GM12878 (cell line): Measurements from ENCODE around the gene ZNF689. TPM values are rescaled to one million over a fixed set of nuclear protein-coding genes. Genes with fewer than 3 reads are reported as not detected.

ENCODE experiments used
- ATAC-seq: fragments of 200-7000 bp; cut with Tn5 transposase; 3 replicates; pipeline ENCODE4 v1.9.1; 2020; ENCODE audit warnings: mild to moderate bottlenecking, moderate library complexity
- BruUV-seq: library from RNA; stranded (reverse); fragments of 400-500 nt; replicated peaks from 2 replicates; lab custom pipeline; 2021; lab: Mats Ljungman, UMichigan
- CTCF ChIA-PET: fragments of 300-600 bp; sonication (Branson Sonifier 250); formaldehyde crosslinking; extraction: SDS; loops from one replicate; lab custom pipeline; 2021; ENCODE audit warnings: inconsistent platforms; lab: Yijun Ruan, JAX
- POLR2A ChIA-PET: fragments of 350-600 bp; formaldehyde crosslinking; extraction: SDS; loops from one replicate; lab custom pipeline; 2021; ENCODE audit warnings: inconsistent platforms; lab: Charles Lee
- RAD21 ChIA-PET: fragments of 300-600 bp; sonication (Branson Sonifier 250); formaldehyde crosslinking; loops from one replicate; lab custom pipeline; 2023; ENCODE audit warnings: antibody characterized with exemption; ENCODE audit not compliant: unreplicated experiment; lab: Charles Lee
- SMC1A ChIA-PET: fragments of 300-600 bp; sonication (Branson Sonifier 250); formaldehyde crosslinking; loops from one replicate; lab custom pipeline; 2023; ENCODE audit not compliant: unreplicated experiment, uncharacterized antibody; lab: Charles Lee
- DNase-seq: peaks from one replicate; pipeline ENCODE4 v3.0.0-alpha.2; 2011; ENCODE audit warnings: low read depth, low spot score
- FAIRE-seq: peaks from 3 replicates; lab custom pipeline; 2011; peaks lifted over from hg19 to GRCh38; lab: Jason Lieb, UNC
- H2AFZ ChIP-seq: 2 replicates; pipeline ENCODE4 v1.6.0; 2011; ENCODE audit warnings: low read depth, low read length, control low read depth; ENCODE audit not compliant: control insufficient read depth
- H3K27ac ChIP-seq: 2 replicates; pipeline ENCODE4 v1.5.1; 2011; ENCODE audit warnings: control low read depth; ENCODE audit not compliant: control insufficient read depth, insufficient read depth
- H3K27me3 ChIP-seq, 2 experiments: replicated peaks in 1 of 2; 2 replicates each; pipeline versions ENCODE4 v1.6.0 to v1.6.1; 2011; ENCODE audit warnings: low read length in 1 of 2; ENCODE audit not compliant: control insufficient read depth in 2 of 2, insufficient read depth in 2 of 2
- H3K36me3 ChIP-seq, 2 experiments: 2 replicates each; pipeline ENCODE4 v1.5.1; 2011; ENCODE audit warnings: low read length in 1 of 2; ENCODE audit not compliant: control insufficient read depth in 2 of 2, insufficient read depth in 2 of 2
- H3K4me1 ChIP-seq: 2 replicates; pipeline ENCODE4 v1.6.1; 2011; ENCODE audit warnings: mild to moderate bottlenecking, low read length, moderate library complexity, mixed read lengths; ENCODE audit not compliant: control insufficient read depth, insufficient read depth
- H3K4me2 ChIP-seq: 2 replicates; pipeline ENCODE4 v1.6.0; 2011; ENCODE audit warnings: control low read depth; ENCODE audit not compliant: control insufficient read depth, insufficient read depth
- H3K4me3 ChIP-seq: fragments of 200-600 bp; sonication (generic); 2 replicates; pipeline ENCODE4 v1.5.1; 2016
- H3K79me2 ChIP-seq: 2 replicates; pipeline ENCODE4 v1.6.0; 2011; ENCODE audit warnings: low read length; ENCODE audit not compliant: control insufficient read depth, insufficient read depth
- H3K9ac ChIP-seq: 2 replicates; pipeline ENCODE4 v1.8.0; 2011; ENCODE audit warnings: low read length, control low read depth, mixed read lengths; ENCODE audit not compliant: control insufficient read depth, insufficient read depth
- H3K9me3 ChIP-seq: replicated peaks from 3 replicates; pipeline ENCODE4 v1.5.1; 2011; ENCODE audit warnings: mild to moderate bottlenecking, low read length; ENCODE audit not compliant: control insufficient read depth, insufficient read depth
- H4K20me1 ChIP-seq: 2 replicates; pipeline ENCODE4 v1.6.0; 2011; ENCODE audit not compliant: control insufficient read depth, insufficient read depth
- ATF7 ChIP-seq: fragments of 450-650 bp; IDR thresholded peaks from 2 replicates; pipeline ENCODE4 v1.6.1; 2016; ENCODE audit warnings: low read depth, mild to moderate bottlenecking
- CHD2 ChIP-seq: IDR thresholded peaks from 2 replicates; pipeline ENCODE4 v1.6.1; 2011; ENCODE audit warnings: low read depth, low read length, improper control_type of control experiment, borderline replicate concordance
- CTCF ChIP-seq, 3 experiments: IDR thresholded peaks in 2 of 3; conservative IDR thresholded peaks in 1 of 3; 2 replicates each; pipeline ENCODE4 v1.5.1; 2011; ENCODE audit warnings: low read depth in 3 of 3, low read length in 3 of 3, mild to moderate bottlenecking in 3 of 3, control low read depth in 2 of 3, moderate library complexity in 2 of 3, inconsistent platforms in 1 of 3, mixed read lengths in 1 of 3; ENCODE audit not compliant: control insufficient read depth in 2 of 3, insufficient read depth in 1 of 3; ENCODE audit errors: extremely low read depth in 1 of 3
- MEF2B ChIP-seq: fragments of 450-650 bp; IDR thresholded peaks from 2 replicates; pipeline ENCODE4 v1.6.1; 2018; ENCODE audit warnings: mild to moderate bottlenecking, moderate library complexity; ENCODE audit not compliant: partially characterized antibody, poor library complexity, severe bottlenecking
- RAD21 ChIP-seq: IDR thresholded peaks from 2 replicates; pipeline ENCODE4 v1.6.1; 2011; ENCODE audit warnings: mild to moderate bottlenecking, low read depth, low read length, moderate library complexity; ENCODE audit not compliant: insufficient read depth
- SMARCA5 ChIP-seq: fragments of 450-650 bp; IDR thresholded peaks from 2 replicates; pipeline ENCODE4 v1.6.1; 2017; ENCODE audit warnings: mild to moderate bottlenecking
- SMC3 ChIP-seq: IDR thresholded peaks from 2 replicates; pipeline ENCODE4 v1.6.1; 2011; ENCODE audit warnings: low read length, improper control_type of control experiment, borderline replicate concordance
- SP1 ChIP-seq: IDR thresholded peaks from one replicate; pipeline ENCODE4 v1.6.1; 2011; ENCODE audit warnings: low read depth, low read length
- USF1 ChIP-seq: IDR thresholded peaks from 2 replicates; pipeline ENCODE4 v1.6.1; 2011; ENCODE audit warnings: borderline replicate concordance, low read depth, mild to moderate bottlenecking, moderate library complexity, mixed read lengths, low read length; ENCODE audit not compliant: insufficient read depth; ENCODE audit errors: extremely low read length
- YY1 ChIP-seq: IDR thresholded peaks from 2 replicates; pipeline ENCODE4 v1.6.1; 2011; ENCODE audit warnings: low read depth, mild to moderate bottlenecking, low read length
- ZNF217 ChIP-seq: fragments of 450-650 bp; IDR thresholded peaks from 2 replicates; pipeline ENCODE4 v1.6.1; 2017; ENCODE audit warnings: antibody characterized with exemption, mild to moderate bottlenecking
- WGBS: methylation state at CpG from one replicate; pipeline ENCODE4 v1.1.6; 2016; ENCODE audit warnings: low lambda C conversion rate; ENCODE audit not compliant: insufficient replicate concordance, insufficient coverage; ENCODE audit errors: missing lambda C conversion rate; 5-methylcytosine and 5-hydroxymethylcytosine counted together
- in situ Hi-C: fragments of 300-500 bp; cut with MboI; formaldehyde crosslinking; loops from 9 replicates; pipeline ENCODE4 v1.14.3; 2018; ENCODE audit warnings: mixed read lengths
- intact Hi-C: fragments of 100-400 bp; cut with micrococcal nuclease; formaldehyde crosslinking; loops from one replicate; pipeline ENCODE4 v1.14.2; 2022; ENCODE audit not compliant: unreplicated experiment
- polyA plus RNA-seq, 11 experiments: library from polyadenylated mRNA; depleted of rRNA in 4 of 11; unstranded in 6 of 11; stranded (reverse) in 5 of 11; fragments of >200 nt; fragmentation: Nextera tagmentation in 4 of 11; fragmentation: Illumina TruSeq in 1 of 11; extraction: Ambion mirVana in 4 of 11; extraction: Trizol in 1 of 11; gene quantifications; 1 replicate in 1 of 11; 2 replicates in 10 of 11; pipeline versions ENCODE4 v1.2.1 to v1.2.3, GENCODE V29; 2011 to 2016; ENCODE audit warnings: inconsistent platforms in 2 of 11, missing spikeins in 2 of 11, low read depth in 1 of 11
- total RNA-seq, 4 experiments: library from RNA; depleted of rRNA in 3 of 4; stranded (reverse); fragments of >200 nt in 3 of 4; fragmentation: Illumina TruSeq in 1 of 4; extraction: Trizol in 1 of 4; gene quantifications; 2 replicates each; pipeline versions ENCODE4 v1.2.1 to v1.2.3, GENCODE V29; 2013 to 2021

Gene ZNF689
- total and polyA plus RNA-seq, 10 of the 15 experiments (the other 5 are each of a cell fraction or from before 2014, with no cell fraction given): 4.7 to 13.2 (median 8.5) TPM

GRCh38 chr16:30637944-30638343 is 27.8 kb upstream of the ZNF689 start:
- H3K27ac ChIP-seq: no peak overlapping the region
- ChIA-PET RAD21 (interaction anchor here (0.6 to 2.3 kb wide), 7 partner anchors 9 to 288 kb away, joined by 3 to 9 read pairs (median 4); partner anchors contain the start of genes DCTPP1 and PRR14), POLR2A (no interaction called here), CTCF (interaction anchor here (0.6 to 1.6 kb wide), 12 partner anchors 9 to 230 kb away, joined by 3 to 6 read pairs (median 3); partner anchors contain the start of genes DCTPP1, FBRS, PHKG2 and ZNF771)
- H3K4me2 ChIP-seq: no peak overlapping the region
- H3K4me3 ChIP-seq: no peak overlapping the region
- FAIRE-seq (peak; percentile 81), ATAC-seq (peak; percentile 38), DNase-seq (no peak)
- H3K36me3 ChIP-seq: no peaks in the 10 kb centered on the region
- WGBS: 5% methylated on average over 1 of the region's 1 CpG
- intact Hi-C loops: no loop called here
- in situ Hi-C loops: loop anchor here (10.0 kb wide), 1 partner anchor 453 kb away; the partner anchor contains the start of gene CORO1A
- no peaks in the 10 kb centered on the region for H3K4me1 ChIP-seq
- H4K20me1 ChIP-seq: no peaks in the 10 kb centered on the region
- H3K79me2 ChIP-seq: peaks cover 9% of the 10 kb centered on the region
- TF ChIP-seq RAD21: peak; percentile 58
- no peak for TF ChIP-seq SP1
- 0 out of 2 replicates have a peak, but pooled peaks have one; percentile 48 for TF ChIP-seq SMARCA5
- TF ChIP-seq USF1: no peak
- TF ChIP-seq ATF7: no peak
- TF ChIP-seq YY1: peak; percentile 68
- peak; percentile 10 for TF ChIP-seq MEF2B
- peak; percentile 40; the same call in 1 of the 2 replicates for TF ChIP-seq SMC3
- TF ChIP-seq ZNF217: no peak
- TF ChIP-seq CTCF (IDR thresholded peaks at IDR 0.05 in 2 of 3, conservative IDR thresholded peaks at IDR 0.05 in 1 of 3; ENCODE audit: control insufficient read depth in 2 of 3, extremely low read depth in 1 of 3, insufficient read depth in 1 of 3, low read depth in 3 of 3, low read length in 3 of 3): peak; percentile 61 to 70 (median 63); a peak in 5 of 6 replicates
- TF ChIP-seq CHD2: no peak
- TF ChIP-seq, all 136 proteins: peak for 6
- BruUV-seq: no TSS peak
- Histone ChIP-seq H3K9me3 (no peaks in the 10 kb centered on the region), H3K9ac (no peak overlapping the region), H2AFZ (no peak overlapping the region), H3K27me3 (no peaks in the 10 kb centered on the region)
- SMC1A ChIA-PET: interaction anchor here (0.6 to 1.4 kb wide), 5 partner anchors 11 to 208 kb away, joined by 3 to 4 read pairs (median 3); partner anchors contain the start of genes DCTPP1 and PRR14
